ENCODE measurements around the gene CRYBB1. TPM values are rescaled to one million over a fixed set of nuclear protein-coding genes. Genes with fewer than 3 reads are reported as not detected.
A peak's percentile ranks its signal among the peaks of the same experiment; 100 is the strongest.

The CRYBB1 gene
- total RNA-seq, 4 donors from 2014 or later, result 1.1 to 6.4 TPM; not detected in 2

- H3K36me3 ChIP-seq, result no peaks in the 10 kb centered on the region
- in situ Hi-C loops (cut with MboI; ENCODE audit: low pct_ligation_motif_present in 1 of 4, low pct_unique_long_range_greater_than_20kb in 1 of 4, low sequenced_read_pairs in 3 of 4) (no loop called here), intact Hi-C loops (cut with DNase I; ENCODE audit: low total_unique reads) (no loop called here)
- H3K27me3 ChIP-seq, result peaks cover 4% of the 10 kb centered on the region
- H3K9me3 ChIP-seq, result no peaks in the 10 kb centered on the region
- H3K4me1 ChIP-seq, result peaks cover 0 to 2% (median 0%) of the 10 kb centered on the region in 4 donors
- TF ChIP-seq EP300 (IDR thresholded peaks at IDR 0.05; ENCODE audit: low read depth), result no peak
- TF ChIP-seq CTCF (IDR thresholded peaks at IDR 0.05), result no peak
- TF ChIP-seq POLR2AphosphoS5 (IDR thresholded peaks at IDR 0.05), result no peak
- TF ChIP-seq POLR2A (IDR thresholded peaks at IDR 0.05), result no peak
- no peak overlapping the region for H3K27ac ChIP-seq
- DNase-seq, result no peak
- no peak overlapping the region for H3K4me3 ChIP-seq
- WGBS, 2 donors (ENCODE audit: low coverage in 1 of 2), result 82% methylated on average over 8 of the region's 8 CpGs; no CpG with 5 or more reads in 1 of the 2 donors
Measured at GRCh38 chr22:26618455-26618854, 628 bp upstream of the CRYBB1 start.

- Histone ChIP-seq H3K27me3 (peaks cover 4% of the 10 kb centered on the region), H3K27ac (no peak overlapping the region), H3K4me1 (peaks cover 0 to 2% (median 0%) of the 10 kb centered on the region in 4 donors), H3K9me3 (no peaks in the 10 kb centered on the region), H3K36me3 (no peaks in the 10 kb centered on the region), H3K4me3 (no peak overlapping the region)
- TF ChIP-seq CTCF (IDR thresholded peaks at IDR 0.05) (no peak), EP300 (IDR thresholded peaks at IDR 0.05; ENCODE audit: low read depth) (no peak), POLR2A (IDR thresholded peaks at IDR 0.05) (no peak), POLR2AphosphoS5 (IDR thresholded peaks at IDR 0.05) (no peak)
- in situ Hi-C loops (cut with MboI; ENCODE audit: low pct_ligation_motif_present in 1 of 4, low pct_unique_long_range_greater_than_20kb in 1 of 4, low sequenced_read_pairs in 3 of 4), result no loop called here
- intact Hi-C loops (cut with DNase I; ENCODE audit: low total_unique reads), result no loop called here
- no peak for DNase-seq
- 79 to 100% methylated on average over 1 to 2 of the region's 2 CpGs for WGBS, 2 donors (ENCODE audit: low coverage in 1 of 2)
Measured at GRCh38 chr22:26616650-26617049, 1.2 kb downstream of the CRYBB1 start.

- in situ Hi-C loops (cut with MboI; ENCODE audit: low pct_ligation_motif_present in 1 of 4, low pct_unique_long_range_greater_than_20kb in 1 of 4, low sequenced_read_pairs in 3 of 4) (no loop called here), intact Hi-C loops (cut with DNase I; ENCODE audit: low total_unique reads) (no loop called here)
- no peak for TF ChIP-seq POLR2A (IDR thresholded peaks at IDR 0.05)
- TF ChIP-seq POLR2AphosphoS5 (IDR thresholded peaks at IDR 0.05), result no peak
- TF ChIP-seq CTCF (IDR thresholded peaks at IDR 0.05), result no peak
- no peak for TF ChIP-seq EP300 (IDR thresholded peaks at IDR 0.05; ENCODE audit: low read depth)
- no peak for DNase-seq
- no peak overlapping the region for H3K27ac ChIP-seq
- H3K9me3 ChIP-seq, result no peaks in the 10 kb centered on the region
- peaks cover 0 to 2% (median 0%) of the 10 kb centered on the region in 4 donors for H3K4me1 ChIP-seq
- H3K27me3 ChIP-seq, result peaks cover 4% of the 10 kb centered on the region
- H3K4me3 ChIP-seq, result no peak overlapping the region
- 80 to 90% methylated on average over 2 to 11 of the region's 11 CpGs for WGBS, 2 donors (ENCODE audit: low coverage in 1 of 2)
- no peaks in the 10 kb centered on the region for H3K36me3 ChIP-seq
Measured at GRCh38 chr22:26615830-26616435, 1.9 kb downstream of the CRYBB1 start.

GRCh38 chr22:26615149-26615548 is 2.7 kb downstream of the CRYBB1 start:
- H3K36me3 ChIP-seq, result no peaks in the 10 kb centered on the region
- no peaks in the 10 kb centered on the region for H3K9me3 ChIP-seq
- no peak overlapping the region for H3K4me3 ChIP-seq
- H3K27ac ChIP-seq, result peak overlapping the region in 1 of 4 donors; percentile 47
- peak; percentile 54 for DNase-seq
- in situ Hi-C loops (cut with MboI; ENCODE audit: low pct_ligation_motif_present in 1 of 4, low pct_unique_long_range_greater_than_20kb in 1 of 4, low sequenced_read_pairs in 3 of 4), result no loop called here
- H3K4me1 ChIP-seq, result peaks cover 0 to 2% (median 0%) of the 10 kb centered on the region in 4 donors
- intact Hi-C loops (cut with DNase I; ENCODE audit: low total_unique reads), result no loop called here
- TF ChIP-seq POLR2AphosphoS5 (IDR thresholded peaks at IDR 0.05) (peak in 1 of 3 donors; percentile 53), CTCF (IDR thresholded peaks at IDR 0.05) (no peak), EP300 (IDR thresholded peaks at IDR 0.05; ENCODE audit: low read depth) (no peak), POLR2A (IDR thresholded peaks at IDR 0.05) (no peak)
- peaks cover 4% of the 10 kb centered on the region for H3K27me3 ChIP-seq
- WGBS, 2 donors (ENCODE audit: low coverage in 1 of 2), result 39 to 62% methylated on average over 2 to 5 of the region's 5 CpGs

All from transverse colon (tissue), 4 donors.